Small intestine (tissue), 7 donors: ENCODE measurements around the gene ZNF664. TPM values are rescaled to one million over a fixed set of nuclear protein-coding genes. Genes with fewer than 3 reads are reported as not detected.

Experiments
- DNase-seq, 2 donors: peaks; one replicate each; pipeline versions ENCODE4 v3.0.0 to v3.0.0-alpha.2; 2013
- FAIRE-seq: peaks from 2 replicates; lab custom pipeline; 2012; peaks lifted over from hg19 to GRCh38; lab: Jason Lieb, UNC
- H3K27ac ChIP-seq, 3 donors: one replicate each; pipeline ENCODE4 v1.5.1; 2013; ENCODE audit warnings: low read length in 2 of 3, mild to moderate bottlenecking in 2 of 3, control low read depth in 1 of 3, inconsistent platforms in 1 of 3, low read depth in 1 of 3, moderate library complexity in 1 of 3
- H3K27me3 ChIP-seq, 3 donors: one replicate each; pipeline ENCODE4 v1.6.1; 2013; ENCODE audit warnings: low read length in 3 of 3, inconsistent platforms in 1 of 3; ENCODE audit not compliant: control insufficient read depth in 3 of 3, insufficient read depth in 3 of 3
- H3K36me3 ChIP-seq, 3 donors: one replicate each; pipeline ENCODE4 v1.6.1; 2013; ENCODE audit warnings: low read length in 3 of 3, inconsistent platforms in 1 of 3, low read depth in 1 of 3, mild to moderate bottlenecking in 1 of 3, moderate library complexity in 1 of 3; ENCODE audit not compliant: control insufficient read depth in 3 of 3, insufficient read depth in 2 of 3
- H3K4me1 ChIP-seq, 3 donors: one replicate each; pipeline ENCODE4 v1.6.1; 2013; ENCODE audit warnings: low read length in 2 of 3, inconsistent platforms in 1 of 3, low read depth in 1 of 3, mild to moderate bottlenecking in 1 of 3, moderate library complexity in 1 of 3; ENCODE audit not compliant: control insufficient read depth in 3 of 3, insufficient read depth in 2 of 3
- H3K4me3 ChIP-seq, 3 donors: one replicate each; pipeline ENCODE4 v1.5.1; 2013; ENCODE audit warnings: low read length in 3 of 3, control low read depth in 1 of 3, inconsistent platforms in 1 of 3, low read depth in 1 of 3, mild to moderate bottlenecking in 1 of 3, moderate library complexity in 1 of 3
- H3K9me3 ChIP-seq, 2 donors: one replicate each; pipeline ENCODE4 v1.6.1; 2013; ENCODE audit warnings: low read depth in 1 of 2, low read length in 1 of 2; ENCODE audit not compliant: control insufficient read depth in 2 of 2, insufficient read depth in 1 of 2
- WGBS, 3 donors: extraction: QIAGEN DNeasy Blood & Tissue Kit; methylation state at CpG; one replicate each; pipeline ENCODE4 v1.1.7; 2013; 5-methylcytosine and 5-hydroxymethylcytosine counted together
- polyA plus RNA-seq, 4 donors: library from polyadenylated mRNA; stranded (reverse) in 3 of 4; unstranded in 1 of 4; fragments of 200-250 nt in 3 of 4; fragments of 120-200 nt in 1 of 4; gene quantifications; one replicate each; pipeline versions ENCODE4 v1.2.1 to v1.2.3, GENCODE V29; 2013
- donor health status: healthy with polysubstance abuse.
- donor health status: control.
- donor health status: control.
- donor health status: Bipolar disorder and iron deficiency.
- donor health status: healthy.

The ZNF664 gene
- polyA plus RNA-seq, 4 donors: 59.9 to 147 (median 92.4) TPM

- H3K4me1 ChIP-seq: no peaks in the 10 kb centered on the region
- no peaks in the 10 kb centered on the region for H3K27me3 ChIP-seq
- H3K4me3 ChIP-seq: no peak overlapping the region
- 48 to 55% (median 53%) methylated on average over 9 of the region's 9 CpGs for WGBS, 3 donors
- FAIRE-seq (no peak), DNase-seq (peak; percentile 62 to 72)
- no peaks in the 10 kb centered on the region for H3K9me3 ChIP-seq
- H3K36me3 ChIP-seq: peaks cover 0 to 5% (median 0%) of the 10 kb centered on the region in 3 donors
- no peak overlapping the region for H3K27ac ChIP-seq
Observed at GRCh38 chr12:124032265-124032886, 59.4 kb downstream of the ZNF664 start.

- Histone ChIP-seq H3K36me3 (peaks cover 0 to 5% (median 0%) of the 10 kb centered on the region in 3 donors), H3K9me3 (no peaks in the 10 kb centered on the region), H3K4me3 (no peak overlapping the region), H3K27ac (no peak overlapping the region), H3K4me1 (no peaks in the 10 kb centered on the region), H3K27me3 (no peaks in the 10 kb centered on the region)
- FAIRE-seq: no peak
- whole genome bisulfite sequencing, 3 donors: 90 to 95% (median 90%) methylated on average over 2 of the region's 2 CpGs
- DNase-seq: no peak
Observed at GRCh38 chr12:124033859-124034258, 60.8 kb downstream of the ZNF664 start.

- Histone ChIP-seq H3K4me3 (no peak overlapping the region), H3K4me1 (no peaks in the 10 kb centered on the region), H3K36me3 (peaks cover 0 to 5% (median 0%) of the 10 kb centered on the region in 3 donors), H3K27me3 (no peaks in the 10 kb centered on the region), H3K27ac (no peak overlapping the region), H3K9me3 (no peaks in the 10 kb centered on the region)
- DNase-seq (no peak), FAIRE-seq (no peak)
- WGBS, 3 donors: 86 to 88% (median 87%) methylated on average over 11 of the region's 11 CpGs
Observed at GRCh38 chr12:124034297-124034696, 61.3 kb downstream of the ZNF664 start.

- H3K4me1 ChIP-seq: no peaks in the 10 kb centered on the region
- H3K36me3 ChIP-seq: peaks cover 0 to under 1% (median 0%) of the 10 kb centered on the region in 3 donors
- WGBS, 3 donors: 65 to 79% (median 72%) methylated on average over 2 of the region's 2 CpGs
- no peaks in the 10 kb centered on the region for H3K27me3 ChIP-seq
- H3K4me3 ChIP-seq: no peak overlapping the region
- no peak overlapping the region for H3K27ac ChIP-seq
- H3K9me3 ChIP-seq: no peaks in the 10 kb centered on the region
- DNase-seq (no peak), FAIRE-seq (no peak)
Observed at GRCh38 chr12:124035163-124035562, 62.1 kb downstream of the ZNF664 start.

- no peak for DNase-seq
- H3K27me3 ChIP-seq: no peaks in the 10 kb centered on the region
- no peak overlapping the region for H3K27ac ChIP-seq
- FAIRE-seq: no peak
- H3K36me3 ChIP-seq: no peaks in the 10 kb centered on the region
- H3K4me3 ChIP-seq: no peak overlapping the region
- WGBS, 3 donors: 57 to 61% (median 60%) methylated on average over 7 of the region's 7 CpGs
- H3K9me3 ChIP-seq: no peaks in the 10 kb centered on the region
- H3K4me1 ChIP-seq: no peaks in the 10 kb centered on the region
Observed at GRCh38 chr12:124036171-124036598, 63.2 kb downstream of the ZNF664 start.

- Histone ChIP-seq H3K27ac (no peak overlapping the region), H3K4me3 (no peak overlapping the region), H3K9me3 (no peaks in the 10 kb centered on the region), H3K36me3 (no peaks in the 10 kb centered on the region), H3K27me3 (no peaks in the 10 kb centered on the region), H3K4me1 (no peaks in the 10 kb centered on the region)
- DNase-seq (peak; percentile 50 to 62), FAIRE-seq (no peak)
- 39 to 46% (median 42%) methylated on average over 6 of the region's 6 CpGs for WGBS, 3 donors
Observed at GRCh38 chr12:124036657-124037109, 63.7 kb downstream of the ZNF664 start.

GRCh38 chr12:124037331-124037730 lies 64.3 kb downstream of the ZNF664 start:
- no peaks in the 10 kb centered on the region for H3K27me3 ChIP-seq
- H3K4me3 ChIP-seq: no peak overlapping the region
- FAIRE-seq (no peak), DNase-seq (no peak)
- 92 to 98% (median 96%) methylated on average over 1 of the region's 1 CpG for WGBS, 3 donors
- H3K9me3 ChIP-seq: no peaks in the 10 kb centered on the region
- H3K4me1 ChIP-seq: no peaks in the 10 kb centered on the region
- H3K36me3 ChIP-seq: no peaks in the 10 kb centered on the region
- no peak overlapping the region for H3K27ac ChIP-seq

GRCh38 chr12:124039276-124039675 lies 66.3 kb downstream of the ZNF664 start:
- FAIRE-seq (no peak), DNase-seq (no peak)
- 75 to 81% (median 77%) methylated on average over 3 of the region's 3 CpGs for WGBS, 3 donors
- Histone ChIP-seq H3K27ac (no peak overlapping the region), H3K36me3 (no peaks in the 10 kb centered on the region), H3K27me3 (no peaks in the 10 kb centered on the region), H3K4me1 (no peaks in the 10 kb centered on the region), H3K9me3 (no peaks in the 10 kb centered on the region), H3K4me3 (no peak overlapping the region)

GRCh38 chr12:124040291-124040690 lies 67.3 kb downstream of the ZNF664 start:
- FAIRE-seq (no peak), DNase-seq (no peak)
- H3K4me1 ChIP-seq: no peaks in the 10 kb centered on the region
- H3K27me3 ChIP-seq: no peaks in the 10 kb centered on the region
- H3K9me3 ChIP-seq: no peaks in the 10 kb centered on the region
- H3K4me3 ChIP-seq: no peak overlapping the region
- no peaks in the 10 kb centered on the region for H3K36me3 ChIP-seq
- WGBS, 3 donors: 62 to 76% (median 74%) methylated on average over 10 of the region's 10 CpGs
- H3K27ac ChIP-seq: no peak overlapping the region
